Kidney (tissue), 14 donors: Measurements from ENCODE around the gene GALK2. TPM values are rescaled to one million over a fixed set of nuclear protein-coding genes. Genes with fewer than 3 reads are reported as not detected.

ENCODE experiments used
- DNase-seq, 5 donors: peaks; one replicate each; pipeline ENCODE4 v3.0.0-alpha.2; 2013 to 2020
- FAIRE-seq: peaks from 2 replicates; lab custom pipeline; 2012; peaks lifted over from hg19 to GRCh38; lab: Jason Lieb, UNC
- H3K27ac ChIP-seq, 2 donors: one replicate each; pipeline ENCODE4 v1.7.0; 2013; ENCODE audit warnings: low read depth in 2 of 2, low read length in 2 of 2, inconsistent platforms in 1 of 2
- H3K27me3 ChIP-seq: one replicate; pipeline ENCODE4 v1.7.1; 2013; ENCODE audit warnings: low read length, inconsistent platforms; ENCODE audit not compliant: control insufficient read depth, insufficient read depth
- H3K36me3 ChIP-seq, 3 donors: one replicate each; pipeline versions ENCODE4 v1.7.0 to v1.7.1; 2013; ENCODE audit warnings: low read length in 3 of 3, control low read depth in 1 of 3, inconsistent platforms in 1 of 3; ENCODE audit not compliant: insufficient read depth in 3 of 3, control insufficient read depth in 2 of 3
- H3K4me1 ChIP-seq, 3 donors: one replicate each; pipeline versions ENCODE4 v1.7.0 to v1.7.1; 2013; ENCODE audit warnings: low read length in 3 of 3, inconsistent platforms in 1 of 3, low read depth in 1 of 3; ENCODE audit not compliant: control insufficient read depth in 2 of 3, insufficient read depth in 2 of 3
- H3K4me3 ChIP-seq, 3 donors: one replicate each; pipeline versions ENCODE4 v1.7.0 to v1.8.1; 2013; ENCODE audit warnings: low read length in 3 of 3, control low read depth in 1 of 3, inconsistent platforms in 1 of 3
- H3K9ac ChIP-seq, 3 donors: one replicate each; pipeline versions ENCODE4 v1.7.0 to v1.7.1; 2013; ENCODE audit warnings: low read length in 3 of 3, control low read depth in 1 of 3, inconsistent platforms in 1 of 3
- H3K9me3 ChIP-seq, 3 donors: one replicate each; pipeline versions ENCODE4 v1.7.0 to v1.7.1; 2013; ENCODE audit warnings: low read length in 3 of 3, control low read depth in 1 of 3, inconsistent platforms in 1 of 3; ENCODE audit not compliant: control insufficient read depth in 2 of 3, insufficient read depth in 1 of 3
- intact Hi-C: fragments of 100-400 bp; cut with DNase I; formaldehyde crosslinking; loops from one replicate; pipeline ENCODE4 v1.11.1; 2022
- polyA plus RNA-seq: library from polyadenylated mRNA; stranded (reverse); fragments of 350-450 nt; fragmentation: Illumina TruSeq; extraction: RNeasy Lipid Tissue Mini Kit (QIAGEN cat#74804); gene quantifications from one replicate; pipeline ENCODE4 v1.2.3, GENCODE V29; 2014; ENCODE audit warnings: low read depth, low replicate concordance; ENCODE audit not compliant: insufficient read depth
- total RNA-seq: library from RNA; stranded (reverse); fragmentation: NEBNext Ultra II Directional; extraction: Animal tissue kit (Norgen Biotek cat#: 25700); gene quantifications from one replicate; pipeline ENCODE4 v1.2.1, GENCODE V29; 2021
- TF ChIP-seq, protein P1 (sequence below): IDR thresholded peaks from 3 replicates; pipeline ENCODE4 v1.5.1; 2012; ENCODE audit warnings: mild to moderate bottlenecking, moderate library complexity, borderline replicate concordance; ENCODE audit not compliant: insufficient read depth; ENCODE audit errors: extremely low read depth
- donor health status: control.
- donor health status: control.
- donor health status: control.
- donor health status: control.
- donor health status: control.
- donor health status: DM: yes; HTN: yes; CAD: no.
- donor health status: Normal renal cell carcinoma (clear cell type).

Gene GALK2
- total and polyA plus RNA-seq, 2 donors from 2014 or later, result 36.4 to 40.6 TPM

DNA sequence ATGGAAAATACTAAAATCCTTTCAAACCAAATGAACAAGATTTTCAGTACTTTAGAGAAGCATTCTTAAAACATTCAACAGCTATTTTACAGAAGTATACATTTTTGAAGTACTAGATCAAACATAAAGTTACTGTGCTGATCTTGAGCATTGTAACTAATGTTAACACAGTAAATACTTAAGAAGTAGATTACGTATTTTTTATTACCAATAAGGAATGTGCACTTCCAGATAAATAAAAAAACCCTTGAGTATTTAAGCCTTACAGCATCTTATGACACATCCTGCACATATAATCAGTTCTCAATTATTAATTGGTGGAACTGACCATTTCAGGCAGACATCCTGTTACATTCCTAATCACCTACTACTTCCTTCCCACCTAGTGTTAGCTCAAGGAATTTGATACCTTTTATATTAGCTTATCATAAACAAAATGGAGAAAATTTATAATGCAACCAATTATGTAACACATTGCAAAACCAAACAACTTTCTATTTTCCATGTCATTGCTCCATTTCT is 47.4 kb upstream of the GALK2 start:
- Histone ChIP-seq H3K9me3 (no peaks in the 10 kb centered on the region), H3K9ac (no peak overlapping the region), H3K27me3 (no peaks in the 10 kb centered on the region), H3K4me1 (no peaks in the 10 kb centered on the region), H3K36me3 (peaks cover 6 to 12% (median 6%) of the 10 kb centered on the region in 3 donors), H3K27ac (no peak overlapping the region), H3K4me3 (no peak overlapping the region)
- FAIRE-seq (peak; percentile 13), DNase-seq (no peak)
- intact Hi-C loops, result no loop called here
- TF ChIP-seq, protein P1, sequence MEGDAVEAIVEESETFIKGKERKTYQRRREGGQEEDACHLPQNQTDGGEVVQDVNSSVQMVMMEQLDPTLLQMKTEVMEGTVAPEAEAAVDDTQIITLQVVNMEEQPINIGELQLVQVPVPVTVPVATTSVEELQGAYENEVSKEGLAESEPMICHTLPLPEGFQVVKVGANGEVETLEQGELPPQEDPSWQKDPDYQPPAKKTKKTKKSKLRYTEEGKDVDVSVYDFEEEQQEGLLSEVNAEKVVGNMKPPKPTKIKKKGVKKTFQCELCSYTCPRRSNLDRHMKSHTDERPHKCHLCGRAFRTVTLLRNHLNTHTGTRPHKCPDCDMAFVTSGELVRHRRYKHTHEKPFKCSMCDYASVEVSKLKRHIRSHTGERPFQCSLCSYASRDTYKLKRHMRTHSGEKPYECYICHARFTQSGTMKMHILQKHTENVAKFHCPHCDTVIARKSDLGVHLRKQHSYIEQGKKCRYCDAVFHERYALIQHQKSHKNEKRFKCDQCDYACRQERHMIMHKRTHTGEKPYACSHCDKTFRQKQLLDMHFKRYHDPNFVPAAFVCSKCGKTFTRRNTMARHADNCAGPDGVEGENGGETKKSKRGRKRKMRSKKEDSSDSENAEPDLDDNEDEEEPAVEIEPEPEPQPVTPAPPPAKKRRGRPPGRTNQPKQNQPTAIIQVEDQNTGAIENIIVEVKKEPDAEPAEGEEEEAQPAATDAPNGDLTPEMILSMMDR, result no peak

DNA sequence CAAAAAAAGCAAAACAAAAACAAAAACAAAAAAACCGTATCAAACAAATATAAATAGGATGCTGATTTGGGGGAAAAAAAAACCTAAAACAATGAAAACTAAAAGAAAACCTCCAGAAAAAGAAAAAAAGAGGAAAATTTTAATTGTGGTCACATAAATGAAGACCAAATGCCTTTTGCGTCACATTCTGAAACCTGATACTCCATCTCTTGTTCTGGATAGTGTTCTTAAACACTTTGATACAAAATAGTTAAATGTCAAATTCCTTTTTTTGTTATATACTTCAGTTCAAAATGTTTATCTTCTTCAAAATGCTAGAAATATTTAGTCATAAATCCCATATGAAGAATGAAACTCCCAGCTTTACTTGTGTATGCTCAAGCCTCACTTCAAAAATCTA is 45.7 kb upstream of the GALK2 start:
- Histone ChIP-seq H3K27ac (no peak overlapping the region), H3K4me1 (no peaks in the 10 kb centered on the region), H3K27me3 (no peaks in the 10 kb centered on the region), H3K9me3 (no peaks in the 10 kb centered on the region), H3K4me3 (no peak overlapping the region), H3K36me3 (peaks cover 6 to 21% (median 13%) of the 10 kb centered on the region in 3 donors), H3K9ac (no peak overlapping the region)
- intact Hi-C loops, result no loop called here
- no peak for DNase-seq
- FAIRE-seq, result no peak
- TF ChIP-seq, protein P1, result no peak

DNA sequence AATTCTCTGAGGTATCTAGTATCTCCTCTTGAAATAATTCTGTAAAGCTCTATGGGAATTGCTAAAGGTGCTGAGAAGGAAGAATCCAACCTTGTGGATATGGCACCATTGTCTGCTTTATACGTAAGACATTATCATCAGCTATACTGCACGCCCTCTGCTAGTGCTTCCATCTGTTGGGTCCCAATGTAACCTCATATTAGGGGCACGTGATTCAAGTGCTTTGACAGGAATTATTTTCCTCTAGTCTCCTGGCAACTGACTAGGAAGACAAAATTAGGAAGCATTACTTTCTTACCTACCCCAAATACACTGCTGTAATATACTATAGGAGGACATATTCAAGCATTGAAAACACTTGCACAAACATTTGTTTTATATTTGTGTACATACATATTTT is 38.6 kb upstream of the GALK2 start:
- Histone ChIP-seq H3K36me3 (peaks cover 15 to 45% (median 24%) of the 10 kb centered on the region in 3 donors), H3K27me3 (no peaks in the 10 kb centered on the region), H3K9me3 (no peaks in the 10 kb centered on the region), H3K9ac (no peak overlapping the region), H3K4me3 (no peak overlapping the region), H3K27ac (no peak overlapping the region), H3K4me1 (peaks cover 0 to 3% (median 0%) of the 10 kb centered on the region in 3 donors)
- intact Hi-C loops, result no loop called here
- FAIRE-seq (no peak), DNase-seq (no peak)
- TF ChIP-seq, protein P1, result no peak
